Uterus (tissue), 2 donors: ENCODE measurements around the gene CA10.

Source experiments
- CTCF ChIP-seq, 4 experiments: fragments of 200-600 bp in 2 of 4; fragments of 450-650 bp in 2 of 4; sonication (generic) in 2 of 4; IDR thresholded peaks; one replicate each; pipeline ENCODE4 v1.5.1; 2016 to 2019; ENCODE audit warnings: antibody characterized with exemption in 4 of 4, mild to moderate bottlenecking in 2 of 4, moderate library complexity in 1 of 4
- POLR2A ChIP-seq, 2 donors: fragments of 450-650 bp; IDR thresholded peaks; one replicate each; pipeline ENCODE4 v1.6.1; 2016; ENCODE audit warnings: antibody characterized with exemption in 2 of 2, mild to moderate bottlenecking in 1 of 2, moderate library complexity in 1 of 2

GRCh38 chr17:51627779-51628178 is 530.7 kb downstream of the CA10 start:
- no peak for TF ChIP-seq POLR2A (IDR thresholded peaks at IDR 0.05)
- no peak for TF ChIP-seq CTCF (IDR thresholded peaks at IDR 0.05)
